Liver (tissue), 9 donors: ENCODE results near the gene UBL4A. TPM values are rescaled to one million over a fixed set of nuclear protein-coding genes. Genes with fewer than 3 reads are reported as not detected.

ENCODE experiments used
- DNase-seq: peaks from one replicate; pipeline ENCODE4 v3.0.0-alpha.2; 2017; ENCODE audit warnings: low spot score
- H3K27ac ChIP-seq, 2 donors: one replicate each; pipeline ENCODE4 v1.7.0; 2013; ENCODE audit warnings: inconsistent platforms in 2 of 2, low read length in 2 of 2, control low read depth in 1 of 2, low read depth in 1 of 2, mild to moderate bottlenecking in 1 of 2
- H3K27me3 ChIP-seq, 4 donors: one replicate each; pipeline versions ENCODE4 v1.6.1 to v1.7.0; 2013; ENCODE audit warnings: low read length in 3 of 4, inconsistent platforms in 1 of 4, mild to moderate bottlenecking in 1 of 4, moderate library complexity in 1 of 4; ENCODE audit not compliant: control insufficient read depth in 4 of 4, insufficient read depth in 4 of 4
- H3K36me3 ChIP-seq, 4 donors: one replicate each; pipeline versions ENCODE4 v1.6.1 to v1.7.0; 2013; ENCODE audit warnings: low read length in 3 of 4, mild to moderate bottlenecking in 3 of 4, low read depth in 1 of 4, moderate library complexity in 1 of 4; ENCODE audit not compliant: control insufficient read depth in 4 of 4, insufficient read depth in 3 of 4
- H3K4me1 ChIP-seq, 4 donors: one replicate each; pipeline versions ENCODE4 v1.6.1 to v1.7.0; 2013; ENCODE audit warnings: low read length in 3 of 4, mild to moderate bottlenecking in 3 of 4, moderate library complexity in 1 of 4; ENCODE audit not compliant: control insufficient read depth in 4 of 4, insufficient read depth in 4 of 4
- H3K4me3 ChIP-seq, 3 donors: one replicate each; pipeline versions ENCODE4 v1.6.1 to v1.7.0; 2013; ENCODE audit warnings: low read length in 3 of 3, control low read depth in 1 of 3, low read depth in 1 of 3, mild to moderate bottlenecking in 1 of 3
- H3K9ac ChIP-seq, 2 donors: one replicate each; pipeline ENCODE4 v1.7.0; 2013; ENCODE audit warnings: low read length in 2 of 2, mild to moderate bottlenecking in 2 of 2, moderate library complexity in 2 of 2, control low read depth in 1 of 2, low read depth in 1 of 2
- H3K9me3 ChIP-seq, 4 donors: one replicate each; pipeline versions ENCODE4 v1.6.1 to v1.7.0; 2013; ENCODE audit warnings: low read length in 3 of 4; ENCODE audit not compliant: control insufficient read depth in 4 of 4
- ATF3 ChIP-seq: IDR thresholded peaks from 2 replicates; pipeline ENCODE4 v1.6.1; 2016; ENCODE audit warnings: antibody characterized with exemption
- CTCF ChIP-seq: fragments of 150-350 bp; IDR thresholded peaks from 2 replicates; pipeline ENCODE4 v1.5.1; 2017; ENCODE audit warnings: improper control_type of control experiment, low read depth, low read length; ENCODE audit not compliant: missing input control
- EGR1 ChIP-seq, 2 donors: IDR thresholded peaks; 2 replicates each; pipeline ENCODE4 v1.6.1; 2016 to 2018; ENCODE audit warnings: antibody characterized with exemption in 2 of 2, low read depth in 2 of 2
- FOXA1 ChIP-seq: IDR thresholded peaks from 2 replicates; pipeline ENCODE4 v1.6.1; 2016; ENCODE audit warnings: antibody characterized with exemption
- FOXA2 ChIP-seq: IDR thresholded peaks from 2 replicates; pipeline ENCODE4 v1.6.1; 2016; ENCODE audit warnings: antibody characterized with exemption
- GABPA ChIP-seq, 2 donors: IDR thresholded peaks in 1 of 2; conservative IDR thresholded peaks in 1 of 2; 2 replicates each; pipeline ENCODE4 v1.6.1; 2016; ENCODE audit warnings: antibody characterized with exemption in 2 of 2, mild to moderate bottlenecking in 1 of 2, moderate library complexity in 1 of 2
- HNF4A ChIP-seq, 2 donors: conservative IDR thresholded peaks; 2 replicates each; pipeline ENCODE4 v1.6.1; 2016; ENCODE audit warnings: antibody characterized with exemption in 2 of 2, mild to moderate bottlenecking in 2 of 2
- HNF4G ChIP-seq: IDR thresholded peaks from 2 replicates; pipeline ENCODE4 v1.6.1; 2016; ENCODE audit warnings: antibody characterized with exemption
- JUND ChIP-seq, 2 donors: IDR thresholded peaks; 2 replicates each; pipeline ENCODE4 v1.6.1; 2016; ENCODE audit warnings: antibody characterized with exemption in 2 of 2
- MAX ChIP-seq: IDR thresholded peaks from 2 replicates; pipeline ENCODE4 v1.6.1; 2016; ENCODE audit warnings: antibody characterized with exemption
- RAD21 ChIP-seq, 2 donors: IDR thresholded peaks; 2 replicates each; pipeline ENCODE4 v1.6.1; 2016; ENCODE audit warnings: antibody characterized with exemption in 2 of 2, mild to moderate bottlenecking in 2 of 2
- REST ChIP-seq: IDR thresholded peaks from 2 replicates; pipeline ENCODE4 v1.6.1; 2016; ENCODE audit warnings: antibody characterized with exemption, mild to moderate bottlenecking
- RXRA ChIP-seq, 2 donors: IDR thresholded peaks; 2 replicates each; pipeline ENCODE4 v1.6.1; 2017 to 2018; ENCODE audit warnings: antibody characterized with exemption in 2 of 2, mild to moderate bottlenecking in 1 of 2
- SP1 ChIP-seq: IDR thresholded peaks from 2 replicates; pipeline ENCODE4 v1.6.1; 2018; ENCODE audit warnings: antibody characterized with exemption, mild to moderate bottlenecking
- TAF1 ChIP-seq: conservative IDR thresholded peaks from 2 replicates; pipeline ENCODE4 v1.6.1; 2016; ENCODE audit warnings: antibody characterized with exemption, mild to moderate bottlenecking
- YY1 ChIP-seq: IDR thresholded peaks from 2 replicates; pipeline ENCODE4 v1.6.1; 2016; ENCODE audit warnings: antibody characterized with exemption, mild to moderate bottlenecking
- ZBTB33 ChIP-seq: IDR thresholded peaks from 2 replicates; pipeline ENCODE4 v1.6.1; 2016; ENCODE audit warnings: antibody characterized with exemption
- WGBS: extraction: QIAGEN DNeasy Blood & Tissue Kit; methylation state at CpG from one replicate; pipeline ENCODE4 v1.1.7; 2013; 5-methylcytosine and 5-hydroxymethylcytosine counted together
- polyA plus RNA-seq, 2 donors: library from polyadenylated mRNA; stranded (reverse) in 1 of 2; unstranded in 1 of 2; fragments of 200-250 nt in 1 of 2; fragments of >200 nt in 1 of 2; fragmentation: Nextera tagmentation in 1 of 2; extraction: Ambion mirVana in 1 of 2; gene quantifications; one replicate each; pipeline versions ENCODE4 v1.2.1 to v1.2.3, GENCODE V29; 2013 to 2015
- total RNA-seq, 2 donors: library from RNA; depleted of rRNA; stranded (reverse); fragments of >200 nt; gene quantifications; one replicate each; pipeline ENCODE4 v1.2.3, GENCODE V29; 2014
- donor health status: healthy.
- donor health status: healthy.
- donor health status: healthy.
- donor health status: healthy.
- donor health status: healthy.

The UBL4A gene
- total and polyA plus RNA-seq, 4 donors, result 13.9 to 22.2 (median 20.8) TPM

GRCh38 chrX:154477891-154478477 lies 8.4 kb downstream of the UBL4A start:
- Histone ChIP-seq H3K36me3 (no peaks in the 10 kb centered on the region), H3K9me3 (no peaks in the 10 kb centered on the region), H3K27me3 (no peaks in the 10 kb centered on the region), H3K9ac (no peak overlapping the region), H3K4me3 (peak overlapping the region in 2 of 3 donors; percentile 30 to 45), H3K27ac (peak overlapping the region in 1 of 2 donors; percentile 29), H3K4me1 (peaks cover 0 to 3% (median 1%) of the 10 kb centered on the region in 4 donors)
- TF ChIP-seq ATF3 (no peak), GABPA (IDR thresholded peaks at IDR 0.05 in 1 of 2, conservative IDR thresholded peaks at IDR 0.05 in 1 of 2) (no peak), CTCF (no peak), HNF4G (no peak), TAF1 (no peak), FOXA2 (no peak), MAX (no peak), EGR1 (IDR thresholded peaks at IDR 0.05; ENCODE audit: low read depth in 2 of 2) (no peak), SP1 (no peak), HNF4A (conservative IDR thresholded peaks at IDR 0.05) (no peak), JUND (IDR thresholded peaks at IDR 0.05) (no peak), FOXA1 (no peak), RAD21 (IDR thresholded peaks at IDR 0.05) (no peak), RXRA (IDR thresholded peaks at IDR 0.05) (no peak), ZBTB33 (no peak), YY1 (no peak), REST (no peak)
- WGBS, result 71% methylated on average over 24 of the region's 24 CpGs
- DNase-seq, result no peak
